Measurements from ENCODE around the gene POC5.
A peak's percentile ranks its signal among the peaks of the same experiment; 100 is the strongest.

The POC5 gene

DNA sequence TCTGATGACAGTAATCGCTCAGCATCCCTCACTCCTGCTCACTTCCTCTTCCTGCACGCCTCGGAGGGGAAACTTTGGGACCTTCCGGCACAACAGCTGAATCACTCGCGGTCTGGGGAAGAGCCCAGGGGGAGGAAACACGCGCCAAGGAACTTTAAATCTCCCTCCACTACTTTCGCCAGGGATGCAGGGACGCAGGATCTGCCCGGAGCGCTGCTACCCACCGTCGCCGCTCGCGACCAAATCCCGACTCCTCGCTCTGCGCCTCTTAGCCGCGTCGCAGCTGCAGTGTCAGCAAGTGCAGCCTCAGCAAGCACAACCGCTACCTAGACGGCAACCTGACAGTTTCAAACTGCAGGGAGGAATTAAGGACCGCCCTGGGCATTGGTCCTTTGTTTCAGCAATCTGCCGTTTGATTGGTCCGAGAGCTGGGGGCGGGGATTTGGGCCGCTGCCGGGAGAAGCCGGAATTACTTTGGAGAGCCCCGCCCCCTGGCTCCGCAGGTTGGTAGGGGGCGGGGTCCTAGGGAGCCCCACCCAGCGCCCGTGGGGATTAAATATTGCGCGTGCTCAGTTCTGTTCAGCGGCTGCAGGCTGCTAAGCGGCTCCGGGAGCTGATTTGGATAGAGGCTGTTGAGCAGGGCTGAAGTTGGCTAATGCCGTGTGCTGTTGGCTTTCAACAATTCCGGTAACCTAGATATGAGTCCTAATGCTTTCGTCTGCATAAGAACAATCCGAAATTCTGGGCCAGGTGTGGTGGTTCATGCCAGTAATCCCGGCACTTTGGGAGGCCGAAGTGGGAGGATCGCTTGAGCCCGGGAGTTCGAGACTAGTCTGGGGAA is at the start of gene POC5:
Gene POC5, minus strand, starts transcription at position 356 of the 841 bp plus-strand sequence. CDS start 4,500 bp downstream, outside the sequence.
- peak; percentile 88 for DNase-seq (ENCODE audit: low read depth)
- H3K4me3 ChIP-seq (ENCODE audit: low read length): peak within 1 kb of the TSS; percentile 97
- TF ChIP-seq, protein P1, sequence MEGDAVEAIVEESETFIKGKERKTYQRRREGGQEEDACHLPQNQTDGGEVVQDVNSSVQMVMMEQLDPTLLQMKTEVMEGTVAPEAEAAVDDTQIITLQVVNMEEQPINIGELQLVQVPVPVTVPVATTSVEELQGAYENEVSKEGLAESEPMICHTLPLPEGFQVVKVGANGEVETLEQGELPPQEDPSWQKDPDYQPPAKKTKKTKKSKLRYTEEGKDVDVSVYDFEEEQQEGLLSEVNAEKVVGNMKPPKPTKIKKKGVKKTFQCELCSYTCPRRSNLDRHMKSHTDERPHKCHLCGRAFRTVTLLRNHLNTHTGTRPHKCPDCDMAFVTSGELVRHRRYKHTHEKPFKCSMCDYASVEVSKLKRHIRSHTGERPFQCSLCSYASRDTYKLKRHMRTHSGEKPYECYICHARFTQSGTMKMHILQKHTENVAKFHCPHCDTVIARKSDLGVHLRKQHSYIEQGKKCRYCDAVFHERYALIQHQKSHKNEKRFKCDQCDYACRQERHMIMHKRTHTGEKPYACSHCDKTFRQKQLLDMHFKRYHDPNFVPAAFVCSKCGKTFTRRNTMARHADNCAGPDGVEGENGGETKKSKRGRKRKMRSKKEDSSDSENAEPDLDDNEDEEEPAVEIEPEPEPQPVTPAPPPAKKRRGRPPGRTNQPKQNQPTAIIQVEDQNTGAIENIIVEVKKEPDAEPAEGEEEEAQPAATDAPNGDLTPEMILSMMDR (conservative IDR thresholded peaks at IDR 0.05; ENCODE audit: low read depth, low read length): no peak

- H3K4me3 ChIP-seq (ENCODE audit: low read length): no peak overlapping the region
- TF ChIP-seq, protein P1 (conservative IDR thresholded peaks at IDR 0.05; ENCODE audit: low read depth, low read length): no peak
- DNase-seq (ENCODE audit: low read depth): no peak
Observed at GRCh38 chr5:75758116-75758515, 40.9 kb upstream of the POC5 start.

DNA sequence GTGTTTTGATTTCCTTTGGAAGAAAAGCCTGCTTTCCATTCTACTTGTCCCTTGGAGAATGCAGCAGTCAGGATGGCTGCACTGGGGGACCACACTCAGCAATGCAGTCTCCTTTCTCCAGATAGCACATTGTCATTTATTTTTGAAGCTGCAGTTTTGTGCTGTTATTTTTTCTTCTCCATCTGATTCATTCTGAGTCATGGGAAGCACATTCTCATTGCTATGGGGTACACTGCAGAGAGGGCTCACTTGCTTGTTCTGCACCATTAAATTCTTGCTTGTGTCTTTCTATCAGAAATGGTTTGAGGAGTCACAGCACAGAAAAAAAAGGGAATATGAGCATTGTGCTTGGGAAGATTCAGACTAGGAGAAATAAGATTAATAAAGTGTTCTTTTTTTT is 39.7 kb upstream of the POC5 start:
- DNase-seq (ENCODE audit: low read depth): no peak
- TF ChIP-seq, protein P1 (conservative IDR thresholded peaks at IDR 0.05; ENCODE audit: low read depth, low read length): no peak

GRCh38 chr5:75756211-75756610 is 39.0 kb upstream of the POC5 start:
- no peak for DNase-seq (ENCODE audit: low read depth)
- H3K4me3 ChIP-seq (ENCODE audit: low read length): no peak overlapping the region
- TF ChIP-seq, protein P1 (conservative IDR thresholded peaks at IDR 0.05; ENCODE audit: low read depth, low read length): no peak

More for the DNA sequence above, 39.7 kb upstream of the POC5 start:
- H3K4me3 ChIP-seq (ENCODE audit: low read length): no peak overlapping the region

- H3K4me3 ChIP-seq (ENCODE audit: low read length): no peak overlapping the region
- DNase-seq (ENCODE audit: low read depth): no peak
- TF ChIP-seq, protein P1 (conservative IDR thresholded peaks at IDR 0.05; ENCODE audit: low read depth, low read length): no peak
Observed at GRCh38 chr5:75753182-75753581, 35.9 kb upstream of the POC5 start.

DNA sequence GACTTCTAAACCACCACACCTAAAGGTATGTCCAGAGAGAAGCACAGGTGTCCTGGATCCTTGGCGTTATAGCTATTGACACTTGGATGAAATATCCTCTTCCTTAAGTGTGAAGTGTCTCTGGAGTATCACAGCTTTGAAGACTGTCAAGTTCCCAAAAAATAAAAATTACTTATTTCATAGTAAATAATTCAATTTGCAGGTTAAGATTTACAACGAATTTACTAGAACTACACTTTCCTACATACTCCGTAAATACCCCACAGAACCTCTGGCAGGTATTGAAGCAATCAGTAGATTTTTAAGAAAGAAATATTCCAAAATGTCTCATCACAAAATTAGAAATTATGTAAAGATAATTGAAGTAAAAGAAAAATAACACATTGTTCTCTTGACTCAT is 27.1 kb upstream of the POC5 start:
- TF ChIP-seq, protein P1 (conservative IDR thresholded peaks at IDR 0.05; ENCODE audit: low read depth, low read length): no peak
- no peak for DNase-seq (ENCODE audit: low read depth)

GRCh38 chr5:75736273-75736672 is 19.0 kb upstream of the POC5 start:
- no peak for DNase-seq (ENCODE audit: low read depth)
- no peak overlapping the region for H3K4me3 ChIP-seq (ENCODE audit: low read length)
- TF ChIP-seq, protein P1 (conservative IDR thresholded peaks at IDR 0.05; ENCODE audit: low read depth, low read length): no peak

More for the DNA sequence above, 27.1 kb upstream of the POC5 start:
- no peak overlapping the region for H3K4me3 ChIP-seq (ENCODE audit: low read length)
